ENCODE data around the gene DCAF12. TPM values are rescaled to one million over a fixed set of nuclear protein-coding genes. Genes with fewer than 3 reads are reported as not detected.

Gene DCAF12
- total and polyA plus RNA-seq, 2 of the 13 experiments (the other 11 are each of a cell fraction or from before 2014, with no cell fraction given): 26.8 to 37.4 TPM

- TF ChIP-seq ZNF772 (CRISPR knock-in tag; IDR thresholded peaks at IDR 0.05) (peak; percentile 74), ZNF318 (CRISPR knock-in tag; IDR thresholded peaks at IDR 0.05) (peak; percentile 22; the same call in 1 of the 2 replicates), THAP9 (CRISPR knock-in tag; IDR thresholded peaks at IDR 0.05; ENCODE audit: borderline replicate concordance) (peak; percentile 78; the same call in 1 of the 2 replicates), ZNF713 (CRISPR knock-in tag; IDR thresholded peaks at IDR 0.05) (no peak), SP140L (CRISPR knock-in tag; IDR thresholded peaks at IDR 0.05; ENCODE audit: borderline replicate concordance) (no peak), POLR2A (IDR thresholded peaks at IDR 0.05; ENCODE audit: insufficient read depth in 1 of 2, low read depth in 2 of 2, low read length in 2 of 2) (peak; percentile 93 to 95), HNRNPUL1 (IDR thresholded peaks at IDR 0.05; ENCODE audit: low read depth, low read length) (no peak), PITX1 (CRISPR knock-in tag; IDR thresholded peaks at IDR 0.05) (no peak; the same call in 1 of the 2 replicates), BCLAF1 (IDR thresholded peaks at IDR 0.05) (no peak), MED8 (CRISPR knock-in tag; IDR thresholded peaks at IDR 0.05; ENCODE audit: insufficient replicate concordance) (peak; percentile 91), ZNF230 (CRISPR knock-in tag; IDR thresholded peaks at IDR 0.05) (peak; percentile 39; the same call in 1 of the 2 replicates), MTF2 (CRISPR knock-in tag; IDR thresholded peaks at IDR 0.05; ENCODE audit: borderline replicate concordance) (no peak; the same call in 1 of the 2 replicates), HCFC1 (IDR thresholded peaks at IDR 0.05; ENCODE audit: low read depth, low read length) (peak; percentile 84), NR3C1 (CRISPR knock-in tag; IDR thresholded peaks at IDR 0.05) (no peak)
Observed at GRCh38 chr9:34048727-34049629, 77.5 kb downstream of the DCAF12 start, which contains the start of gene UBAP2 (continued).
